H1 (cell line): ENCODE results near the gene EVA1C. TPM values are rescaled to one million over a fixed set of nuclear protein-coding genes. Genes with fewer than 3 reads are reported as not detected.

Source experiments
- CTCF ChIA-PET: fragments of 300-600 bp; sonication (Branson Sonifier 250); formaldehyde crosslinking; loops from one replicate; lab custom pipeline; 2021; ENCODE audit not compliant: partially characterized antibody; lab: Charles Lee
- POLR2A ChIA-PET: fragments of 300-600 bp; sonication (Branson Sonifier 250); formaldehyde crosslinking; loops from one replicate; lab custom pipeline; 2021; ENCODE audit warnings: inconsistent platforms; ENCODE audit not compliant: partially characterized antibody; lab: Charles Lee
- DNase-seq, 2 experiments: peaks; one replicate each; pipeline versions ENCODE4 v3.0.0 to v3.0.0-alpha.2; 2010 to 2022; ENCODE audit warnings: low spot score in 2 of 2, low read depth in 1 of 2, mixed read lengths in 1 of 2
- FAIRE-seq: peaks from 2 replicates; lab custom pipeline; 2011; peaks lifted over from hg19 to GRCh38; lab: Jason Lieb, UNC
- H2AFZ ChIP-seq: 2 replicates; pipeline ENCODE4 v1.8.1; 2012; ENCODE audit warnings: low read length, inconsistent platforms
- H2AK5ac ChIP-seq: 2 replicates; pipeline ENCODE4 v1.6.1; 2013; ENCODE audit warnings: low read depth, low read length
- H2BK120ac ChIP-seq: replicated peaks from 2 replicates; pipeline ENCODE3; 2013; ENCODE audit warnings: low read depth, low read length, inconsistent platforms
- H2BK12ac ChIP-seq: 2 replicates; pipeline ENCODE4 v1.6.1; 2013; ENCODE audit warnings: low read depth, low read length
- H2BK15ac ChIP-seq: 2 replicates; pipeline ENCODE4 v1.6.1; 2013; ENCODE audit warnings: low read length
- H2BK20ac ChIP-seq: 2 replicates; pipeline ENCODE4 v1.6.1; 2013; ENCODE audit warnings: low read length
- H2BK5ac ChIP-seq: 2 replicates; pipeline ENCODE4 v1.6.1; 2013; ENCODE audit warnings: low read depth, low read length
- H3K14ac ChIP-seq: 2 replicates; pipeline ENCODE4 v1.6.1; 2013; ENCODE audit warnings: inconsistent platforms; ENCODE audit not compliant: insufficient read length
- H3K18ac ChIP-seq: 2 replicates; pipeline ENCODE4 v1.6.1; 2013; ENCODE audit warnings: low read length; ENCODE audit errors: extremely low read depth
- H3K23ac ChIP-seq: 2 replicates; pipeline ENCODE4 v1.6.1; 2013; ENCODE audit warnings: inconsistent platforms; ENCODE audit not compliant: insufficient read length
- H3K23me2 ChIP-seq: 2 replicates; pipeline ENCODE4 v1.6.1; 2013; ENCODE audit warnings: low read depth, low read length
- H3K27ac ChIP-seq: 2 replicates; pipeline ENCODE4 v1.6.1; 2011; ENCODE audit warnings: low read depth, low read length, inconsistent platforms
- H3K27me3 ChIP-seq, 4 experiments: replicated peaks in 1 of 4; 1 replicate in 1 of 4; 2 replicates in 3 of 4; pipeline versions ENCODE4 v1.6.1 to v1.8.1; 2011 to 2013; ENCODE audit warnings: low read length in 3 of 4, mild to moderate bottlenecking in 3 of 4, inconsistent platforms in 2 of 4, mixed read lengths in 2 of 4, moderate library complexity in 1 of 4; ENCODE audit not compliant: control insufficient read depth in 3 of 4, insufficient read depth in 3 of 4; ENCODE audit errors: extremely low read depth in 1 of 4
- H3K36me3 ChIP-seq, 4 experiments: 2 replicates each; pipeline versions ENCODE4 v1.6.1 to v1.8.1; 2011 to 2013; ENCODE audit warnings: mild to moderate bottlenecking in 4 of 4, low read length in 3 of 4, moderate library complexity in 2 of 4, control low read depth in 1 of 4, inconsistent platforms in 1 of 4; ENCODE audit not compliant: insufficient read depth in 4 of 4, control insufficient read depth in 2 of 4
- H3K4ac ChIP-seq: replicated peaks from 2 replicates; pipeline ENCODE3; 2013; ENCODE audit warnings: low read length, low read depth, mixed read lengths, inconsistent platforms; ENCODE audit not compliant: insufficient read length
- H3K4me1 ChIP-seq, 4 experiments: replicated peaks in 1 of 4; 1 replicate in 1 of 4; 2 replicates in 3 of 4; pipeline versions ENCODE4 v1.6.1 to v1.8.1; 2011 to 2013; ENCODE audit warnings: low read length in 3 of 4, inconsistent platforms in 2 of 4, mixed read lengths in 1 of 4; ENCODE audit not compliant: insufficient read depth in 4 of 4, control insufficient read depth in 3 of 4
- H3K4me2 ChIP-seq, 2 experiments: 2 replicates each; pipeline versions ENCODE4 v1.6.1 to v1.8.1; 2011 to 2013; ENCODE audit warnings: low read depth in 2 of 2, low read length in 2 of 2, control low read depth in 1 of 2, inconsistent platforms in 1 of 2, mild to moderate bottlenecking in 1 of 2; ENCODE audit not compliant: insufficient read depth in 1 of 2
- H3K4me3 ChIP-seq, 4 experiments: fragments of 200-600, 300-600 bp in 1 of 4; sonication (generic), shearing (Covaris generic), sonication (Bioruptor Twin) in 1 of 4; 2 replicates each; pipeline versions ENCODE4 v1.5.1 to v1.8.1; 2011 to 2016; ENCODE audit warnings: low read length in 4 of 4, low read depth in 3 of 4, control low read depth in 2 of 4, inconsistent platforms in 2 of 4, mild to moderate bottlenecking in 2 of 4, mixed read lengths in 1 of 4, moderate library complexity in 1 of 4; ENCODE audit not compliant: insufficient read depth in 2 of 4; ENCODE audit errors: extremely low read depth in 1 of 4
- H3K56ac ChIP-seq: replicated peaks from 2 replicates; pipeline ENCODE3; 2013; ENCODE audit warnings: low read depth, mild to moderate bottlenecking, mixed read lengths, low read length, inconsistent platforms; ENCODE audit not compliant: insufficient read length
- H3K79me1 ChIP-seq: 2 replicates; pipeline ENCODE4 v1.6.1; 2013; ENCODE audit warnings: low read depth, low read length, control low read depth
- H3K79me2 ChIP-seq, 2 experiments: 2 replicates each; pipeline versions ENCODE4 v1.6.1 to v1.8.1; 2012 to 2013; ENCODE audit warnings: low read length in 2 of 2, mild to moderate bottlenecking in 2 of 2, inconsistent platforms in 1 of 2; ENCODE audit not compliant: insufficient read depth in 2 of 2, control insufficient read depth in 1 of 2
- H3K9ac ChIP-seq, 4 experiments: replicated peaks in 1 of 4; 1 replicate in 1 of 4; 2 replicates in 3 of 4; pipeline versions ENCODE4 v1.6.1 to v1.8.1; 2011 to 2013; ENCODE audit warnings: low read depth in 3 of 4, low read length in 3 of 4, control low read depth in 2 of 4, mild to moderate bottlenecking in 2 of 4, moderate library complexity in 2 of 4, inconsistent platforms in 1 of 4; ENCODE audit errors: extremely low read depth in 1 of 4
- H3K9me3 ChIP-seq, 2 experiments: 2 replicates each; pipeline versions ENCODE4 v1.6.1 to v1.8.1; 2012 to 2013; ENCODE audit warnings: mild to moderate bottlenecking in 2 of 2, moderate library complexity in 2 of 2, control low read depth in 1 of 2, inconsistent platforms in 1 of 2, low read depth in 1 of 2, low read length in 1 of 2, mixed read lengths in 1 of 2; ENCODE audit not compliant: insufficient read depth in 2 of 2
- H4K20me1 ChIP-seq, 2 experiments: replicated peaks in 1 of 2; 2 replicates each; pipeline versions ENCODE3 to v1.8.1; 2011 to 2013; ENCODE audit warnings: inconsistent platforms in 2 of 2, low read length in 2 of 2, mild to moderate bottlenecking in 1 of 2; ENCODE audit not compliant: insufficient read depth in 2 of 2, control insufficient read depth in 1 of 2
- H4K5ac ChIP-seq: 2 replicates; pipeline ENCODE4 v1.6.1; 2013; ENCODE audit warnings: low read length, low read depth, mixed read lengths, inconsistent platforms; ENCODE audit not compliant: insufficient read length
- H4K8ac ChIP-seq: 2 replicates; pipeline ENCODE4 v1.8.0; 2013; ENCODE audit warnings: mild to moderate bottlenecking, moderate library complexity, low read length, inconsistent platforms; ENCODE audit not compliant: insufficient read depth; ENCODE audit errors: extremely low read depth
- H4K91ac ChIP-seq: replicated peaks from 2 replicates; pipeline ENCODE3; 2013; ENCODE audit warnings: low read length, mixed read lengths, inconsistent platforms; ENCODE audit not compliant: insufficient read length
- CTCF ChIP-seq, 3 experiments: IDR thresholded peaks; 1 replicate in 2 of 3; 2 replicates in 1 of 3; pipeline versions ENCODE4 v1.5.1 to v1.6.1; 2011; ENCODE audit warnings: low read length in 3 of 3, mild to moderate bottlenecking in 3 of 3, inconsistent platforms in 2 of 3, low read depth in 1 of 3, moderate library complexity in 1 of 3; ENCODE audit not compliant: insufficient read depth in 1 of 3; ENCODE audit errors: control extremely low read depth in 1 of 3
- RBBP5 ChIP-seq: IDR thresholded peaks from 2 replicates; pipeline ENCODE4 v1.7.1; 2012; ENCODE audit warnings: low read depth, mild to moderate bottlenecking, inconsistent platforms, low read length, moderate library complexity, borderline replicate concordance
- whole genome bisulfite sequencing, 2 experiments: shearing (Covaris generic) in 1 of 2; methylation state at CpG; one replicate each; pipeline versions ENCODE4 v1.1.6 to v1.1.7; 2013 to 2015; ENCODE audit warnings: low lambda C conversion rate in 2 of 2, mixed read lengths in 2 of 2, inconsistent platforms in 1 of 2, low coverage in 1 of 2, missing lambda C conversion rate in 1 of 2; ENCODE audit not compliant: insufficient replicate concordance in 2 of 2, insufficient coverage in 1 of 2, insufficient read length in 1 of 2; ENCODE audit errors: extremely low coverage in 1 of 2, missing lambda C conversion rate in 1 of 2; 5-methylcytosine and 5-hydroxymethylcytosine counted together
- polyA plus RNA-seq, 7 experiments: library from polyadenylated mRNA; depleted of rRNA in 3 of 7; stranded (reverse) in 5 of 7; unstranded in 2 of 7; fragments of >200 nt in 5 of 7; fragments of 200-250 nt in 2 of 7; gene quantifications; 1 replicate in 5 of 7; 2 replicates in 1 of 7; 4 replicates in 1 of 7; pipeline versions ENCODE4 v1.2.1 to v1.2.3, GENCODE V29; 2011 to 2013; ENCODE audit warnings: missing spikeins in 2 of 7, mixed read lengths in 2 of 7
- total RNA-seq: library from RNA; stranded (reverse); fragmentation: NEBNext Ultra II Directional; extraction: Animal tissue kit (Norgen Biotek cat#: 25700); gene quantifications from 2 replicates; pipeline ENCODE4 v1.2.1, GENCODE V29; 2021

The EVA1C gene
- total and polyA plus RNA-seq, 2 of the 8 experiments (the other 6 are each of a cell fraction or from before 2014, with no cell fraction given): 2.6 to 3.6 TPM

- no peak for TF ChIP-seq RBBP5
- TF ChIP-seq CTCF (IDR thresholded peaks at IDR 0.05; ENCODE audit: control extremely low read depth in 1 of 3, insufficient read depth in 1 of 3, low read depth in 1 of 3, low read length in 3 of 3): peak in 1 of 3 experiments; percentile 14; a peak in 1 of 4 replicates
- Histone ChIP-seq H3K4me3 (no peak overlapping the region), H3K36me3 (peaks cover 26 to 76% (median 67%) of the 10 kb centered on the region in 4 experiments), H4K91ac (no peak overlapping the region), H3K4ac (no peak overlapping the region), H2BK20ac (no peak overlapping the region), H2BK120ac (no peak overlapping the region), H3K9me3 (no peaks in the 10 kb centered on the region), H2AFZ (no peak overlapping the region), H4K20me1 (peaks cover 2 to 8% of the 10 kb centered on the region in 2 experiments), H3K23me2 (no peaks in the 10 kb centered on the region), H3K4me2 (no peak overlapping the region), H2AK5ac (no peak overlapping the region), H3K27me3 (no peaks in the 10 kb centered on the region), H2BK15ac (no peak overlapping the region), H3K79me2 (no peaks in the 10 kb centered on the region), H3K9ac (no peak overlapping the region), H3K14ac (no peak overlapping the region), H3K4me1 (no peaks in the 10 kb centered on the region), H2BK12ac (no peak overlapping the region), H3K23ac (no peak overlapping the region), H3K56ac (no peak overlapping the region), H3K79me1 (no peaks in the 10 kb centered on the region), H4K5ac (no peak overlapping the region), H3K18ac (no peak overlapping the region), H3K27ac (no peak overlapping the region), H2BK5ac (no peak overlapping the region), H4K8ac (no peak overlapping the region)
- DNase-seq (no peak), FAIRE-seq (no peak)
- WGBS, 2 experiments: 87% methylated on average over 4 of the region's 4 CpGs; no CpG with 5 or more reads in 1 of the 2 experiments
- ChIA-PET CTCF (interaction anchor here (0.7 to 1.7 kb wide), 9 partner anchors 19 to 727 kb away, joined by 3 to 7 read pairs (median 3); no protein-coding TSS in a partner anchor), POLR2A (interaction anchor here (1.4 kb wide), 1 partner anchor 9 kb away, joined by 6 read pairs; no protein-coding TSS in a partner anchor)
Measured at GRCh38 chr21:32364796-32365195, 47.7 kb upstream of the EVA1C start.
